ENCODE measurements around the gene NFATC2. TPM values are rescaled to one million over a fixed set of nuclear protein-coding genes. Genes with fewer than 3 reads are reported as not detected.

Gene NFATC2
- total RNA-seq, 1 donor = 0.36 TPM

- Histone ChIP-seq H3K9me3 (ENCODE audit: low read depth, low read length) (no peaks in the 10 kb centered on the region), H2AFZ (ENCODE audit: low read length) (no peak overlapping the region), H3K79me2 (ENCODE audit: insufficient read depth, low read length) (no peaks in the 10 kb centered on the region), H3K36me3 (ENCODE audit: insufficient read depth, low read length) (no peaks in the 10 kb centered on the region), H4K20me1 (ENCODE audit: insufficient read depth, low read length) (no peaks in the 10 kb centered on the region), H3K4me3 (ENCODE audit: insufficient read depth, low read length) (no peak overlapping the region), H3K4me1 (ENCODE audit: insufficient read depth, low read length) (no peaks in the 10 kb centered on the region), H3K27ac (ENCODE audit: low read depth, low read length) (no peak overlapping the region), H3K4me2 (ENCODE audit: insufficient read depth, low read length) (no peak overlapping the region), H3K27me3 (ENCODE audit: insufficient read depth, low read length) (peaks cover 29% of the 10 kb centered on the region)
- TF ChIP-seq, protein P1, sequence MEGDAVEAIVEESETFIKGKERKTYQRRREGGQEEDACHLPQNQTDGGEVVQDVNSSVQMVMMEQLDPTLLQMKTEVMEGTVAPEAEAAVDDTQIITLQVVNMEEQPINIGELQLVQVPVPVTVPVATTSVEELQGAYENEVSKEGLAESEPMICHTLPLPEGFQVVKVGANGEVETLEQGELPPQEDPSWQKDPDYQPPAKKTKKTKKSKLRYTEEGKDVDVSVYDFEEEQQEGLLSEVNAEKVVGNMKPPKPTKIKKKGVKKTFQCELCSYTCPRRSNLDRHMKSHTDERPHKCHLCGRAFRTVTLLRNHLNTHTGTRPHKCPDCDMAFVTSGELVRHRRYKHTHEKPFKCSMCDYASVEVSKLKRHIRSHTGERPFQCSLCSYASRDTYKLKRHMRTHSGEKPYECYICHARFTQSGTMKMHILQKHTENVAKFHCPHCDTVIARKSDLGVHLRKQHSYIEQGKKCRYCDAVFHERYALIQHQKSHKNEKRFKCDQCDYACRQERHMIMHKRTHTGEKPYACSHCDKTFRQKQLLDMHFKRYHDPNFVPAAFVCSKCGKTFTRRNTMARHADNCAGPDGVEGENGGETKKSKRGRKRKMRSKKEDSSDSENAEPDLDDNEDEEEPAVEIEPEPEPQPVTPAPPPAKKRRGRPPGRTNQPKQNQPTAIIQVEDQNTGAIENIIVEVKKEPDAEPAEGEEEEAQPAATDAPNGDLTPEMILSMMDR (IDR thresholded peaks at IDR 0.05; ENCODE audit: extremely low read depth, low read depth, low read length) = no peak
- no peak for DNase-seq (ENCODE audit: insufficient read length, low spot score, missing footprints)
Observed at GRCh38 chr20:51547951-51548350, 5.4 kb upstream of the NFATC2 start.

GRCh38 chr20:51545515-51545914 is 3.0 kb upstream of the NFATC2 start:
- Histone ChIP-seq H3K79me2 (ENCODE audit: insufficient read depth, low read length) (no peaks in the 10 kb centered on the region), H3K36me3 (ENCODE audit: insufficient read depth, low read length) (no peaks in the 10 kb centered on the region), H3K27me3 (ENCODE audit: insufficient read depth, low read length) (peaks cover 38% of the 10 kb centered on the region), H3K4me2 (ENCODE audit: insufficient read depth, low read length) (no peak overlapping the region), H4K20me1 (ENCODE audit: insufficient read depth, low read length) (no peaks in the 10 kb centered on the region), H3K9me3 (ENCODE audit: low read depth, low read length) (no peaks in the 10 kb centered on the region), H3K4me3 (ENCODE audit: insufficient read depth, low read length) (no peak overlapping the region), H3K4me1 (ENCODE audit: insufficient read depth, low read length) (no peaks in the 10 kb centered on the region), H2AFZ (ENCODE audit: low read length) (no peak overlapping the region), H3K27ac (ENCODE audit: low read depth, low read length) (no peak overlapping the region)
- no peak for DNase-seq (ENCODE audit: insufficient read length, low spot score, missing footprints)
- TF ChIP-seq, protein P1 (IDR thresholded peaks at IDR 0.05; ENCODE audit: extremely low read depth, low read depth, low read length) = no peak

- H3K27ac ChIP-seq (ENCODE audit: low read depth, low read length) = no peak overlapping the region
- peaks cover 42% of the 10 kb centered on the region for H3K27me3 ChIP-seq (ENCODE audit: insufficient read depth, low read length)
- H2AFZ ChIP-seq (ENCODE audit: low read length) = no peak overlapping the region
- H3K4me2 ChIP-seq (ENCODE audit: insufficient read depth, low read length) = no peak overlapping the region
- H3K79me2 ChIP-seq (ENCODE audit: insufficient read depth, low read length) = no peaks in the 10 kb centered on the region
- no peaks in the 10 kb centered on the region for H4K20me1 ChIP-seq (ENCODE audit: insufficient read depth, low read length)
- H3K4me1 ChIP-seq (ENCODE audit: insufficient read depth, low read length) = no peaks in the 10 kb centered on the region
- no peak overlapping the region for H3K4me3 ChIP-seq (ENCODE audit: insufficient read depth, low read length)
- H3K36me3 ChIP-seq (ENCODE audit: insufficient read depth, low read length) = no peaks in the 10 kb centered on the region
- no peaks in the 10 kb centered on the region for H3K9me3 ChIP-seq (ENCODE audit: low read depth, low read length)
- DNase-seq (ENCODE audit: insufficient read length, low spot score, missing footprints) = no peak
- TF ChIP-seq, protein P1 (IDR thresholded peaks at IDR 0.05; ENCODE audit: extremely low read depth, low read depth, low read length) = no peak
Observed at GRCh38 chr20:51543422-51543788, 886 bp upstream of the NFATC2 start.

DNA sequence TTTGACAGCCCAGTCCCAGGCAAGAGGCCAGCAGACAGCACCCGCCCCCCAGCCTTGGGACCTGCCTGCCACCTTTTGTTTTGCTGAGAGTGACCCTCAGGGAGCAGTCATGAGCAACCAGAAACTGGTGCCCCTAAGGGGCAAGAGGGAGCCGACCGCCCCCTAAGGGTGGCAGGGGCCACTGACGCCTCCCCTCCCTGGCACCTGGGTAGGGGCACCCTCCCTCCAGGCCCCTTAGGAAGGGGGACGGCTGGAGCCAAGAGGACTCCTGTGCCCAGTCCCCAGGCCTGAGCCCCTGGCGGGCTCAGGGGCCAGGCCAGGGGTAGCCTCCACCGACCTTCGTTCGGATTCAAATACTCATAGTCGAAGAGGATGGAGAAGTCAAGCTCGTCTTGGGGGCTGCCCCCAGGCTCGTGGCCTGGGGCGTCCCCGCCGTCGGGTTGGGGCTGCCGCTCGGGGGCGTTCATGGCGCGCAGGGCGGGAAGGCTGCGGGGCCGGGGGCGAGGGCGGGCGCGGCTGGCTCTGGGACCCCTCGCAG is 417 bp downstream of the NFATC2 start:
- TF ChIP-seq, protein P1 (IDR thresholded peaks at IDR 0.05; ENCODE audit: extremely low read depth, low read depth, low read length) = no peak
- H3K79me2 ChIP-seq (ENCODE audit: insufficient read depth, low read length) = no peaks in the 10 kb centered on the region
- no peak overlapping the region for H3K4me3 ChIP-seq (ENCODE audit: insufficient read depth, low read length)
- no peak overlapping the region for H3K4me2 ChIP-seq (ENCODE audit: insufficient read depth, low read length)
- peak; percentile 87 for DNase-seq (ENCODE audit: insufficient read length, low spot score, missing footprints)
- H3K4me1 ChIP-seq (ENCODE audit: insufficient read depth, low read length) = no peaks in the 10 kb centered on the region
- H3K9me3 ChIP-seq (ENCODE audit: low read depth, low read length) = no peaks in the 10 kb centered on the region
- no peak overlapping the region for H2AFZ ChIP-seq (ENCODE audit: low read length)
- H3K27ac ChIP-seq (ENCODE audit: low read depth, low read length) = no peak overlapping the region
- no peaks in the 10 kb centered on the region for H4K20me1 ChIP-seq (ENCODE audit: insufficient read depth, low read length)
- H3K27me3 ChIP-seq (ENCODE audit: insufficient read depth, low read length) = peaks cover 42% of the 10 kb centered on the region
- H3K36me3 ChIP-seq (ENCODE audit: insufficient read depth, low read length) = no peaks in the 10 kb centered on the region
